BLaER1 treated with 17β-estradiol and CSF1 and Interleukin-3, amounts not matched to agents 10 nM and 100 nM (cell line): ENCODE measurements around the gene FRAS1.
"Not testable (repeated sequence)": the region's sequence is repeated elsewhere in the genome, so short reads cannot be mapped to it uniquely, and the experiment has no call there.

ENCODE experiments used
- H3K27ac ChIP-seq, 11 experiments: shearing (Covaris generic); formaldehyde crosslinking; 2 replicates each; pipeline ENCODE4 v1.8.1; 2022
- H3K27me3 ChIP-seq, 11 experiments: shearing (Covaris generic); formaldehyde crosslinking; 2 replicates each; pipeline ENCODE4 v1.8.1; 2022
- H3K36me3 ChIP-seq, 11 experiments: shearing (Covaris generic); formaldehyde crosslinking; 2 replicates each; pipeline ENCODE4 v1.8.1; 2022
- H3K4me1 ChIP-seq, 10 experiments: shearing (Covaris generic); formaldehyde crosslinking; 2 replicates each; pipeline ENCODE4 v1.8.1; 2022
- H3K4me2 ChIP-seq, 11 experiments: shearing (Covaris generic); formaldehyde crosslinking; 2 replicates each; pipeline ENCODE4 v1.8.1; 2022
- H3K4me3 ChIP-seq, 10 experiments: shearing (Covaris generic); formaldehyde crosslinking; 2 replicates each; pipeline ENCODE4 v1.8.1; 2022
- H3K9ac ChIP-seq, 11 experiments: shearing (Covaris generic); formaldehyde crosslinking; 2 replicates each; pipeline ENCODE4 v1.8.1; 2022
- H3K9me3 ChIP-seq, 11 experiments: shearing (Covaris generic); formaldehyde crosslinking; replicated peaks in 1 of 11; 2 replicates each; pipeline ENCODE4 v1.8.1; 2022
- H4K20me1 ChIP-seq, 11 experiments: shearing (Covaris generic); formaldehyde crosslinking; 2 replicates each; pipeline ENCODE4 v1.8.1; 2022
- Cebpa-rat ChIP-seq, 11 experiments: shearing (Covaris generic); IDR thresholded peaks; 2 replicates each; pipeline ENCODE4 v1.8.1; 2022

FRAS1 gene

GRCh38 chr4:78543424-78544125 is 486.5 kb downstream of the FRAS1 start:
- Histone ChIP-seq H3K9me3 (peaks cover 0 to 22% (median 11%) of the 10 kb centered on the region in 11 experiments; a peak in 15 of 22 replicates), H3K9ac (no peak overlapping the region), H3K27me3 (no peaks in the 10 kb centered on the region), H3K36me3 (no peaks in the 10 kb centered on the region), H3K4me3 (no peak overlapping the region), H3K4me2 (no peak overlapping the region), H3K27ac (no peak overlapping the region), H3K4me1 (peaks cover 0 to 23% (median 15%) of the 10 kb centered on the region in 10 experiments; a peak in 13 of 20 replicates), H4K20me1 (no peaks in the 10 kb centered on the region)
- TF ChIP-seq Cebpa-rat (IDR thresholded peaks at IDR 0.05), result no peak

- Histone ChIP-seq H3K4me1 (peaks cover 0 to 23% (median 15%) of the 10 kb centered on the region in 10 experiments; a peak in 13 of 20 replicates), H3K9ac (no peak overlapping the region), H3K27me3 (no peaks in the 10 kb centered on the region), H3K36me3 (no peaks in the 10 kb centered on the region), H3K27ac (no peak overlapping the region), H3K4me2 (0 out of 22 replicates have a peak overlapping the region, but pooled peaks of 1 of the 11 experiments have one; percentile 13), H4K20me1 (no peaks in the 10 kb centered on the region), H3K9me3 (peaks cover 0 to 22% (median 11%) of the 10 kb centered on the region in 11 experiments; a peak in 15 of 22 replicates), H3K4me3 (no peak overlapping the region)
- no peak for TF ChIP-seq Cebpa-rat (IDR thresholded peaks at IDR 0.05)
Measured at GRCh38 chr4:78544678-78545077, 487.6 kb downstream of the FRAS1 start.

- peaks cover 0 to 18% (median 11%) of the 10 kb centered on the region in 11 experiments; a peak in 15 of 22 replicates for H3K9me3 ChIP-seq
- no peaks in the 10 kb centered on the region for H4K20me1 ChIP-seq
- peaks cover 0 to 23% (median 15%) of the 10 kb centered on the region in 10 experiments; a peak in 13 of 20 replicates for H3K4me1 ChIP-seq
- H3K4me3 ChIP-seq, result no peak overlapping the region
- H3K9ac ChIP-seq, result no peak overlapping the region
- peak overlapping the region in 2 of 11 experiments; percentile 28 to 36; a peak in 1 of 22 replicates for H3K27ac ChIP-seq
- H3K4me2 ChIP-seq, result peak overlapping the region in 8 of 11 experiments; percentile 13 to 59 (median 34); a peak in 15 of 22 replicates
- H3K27me3 ChIP-seq, result peaks cover under 1 to 8% (median 6%) of the 10 kb centered on the region in 11 experiments; a peak in 17 of 22 replicates
- 0 out of 22 replicates have a peak, but pooled peaks of 1 of the 11 experiments have one; percentile 13 for TF ChIP-seq Cebpa-rat (IDR thresholded peaks at IDR 0.05)
- H3K36me3 ChIP-seq, result no peaks in the 10 kb centered on the region
Measured at GRCh38 chr4:78545275-78546246, 488.4 kb downstream of the FRAS1 start.

DNA sequence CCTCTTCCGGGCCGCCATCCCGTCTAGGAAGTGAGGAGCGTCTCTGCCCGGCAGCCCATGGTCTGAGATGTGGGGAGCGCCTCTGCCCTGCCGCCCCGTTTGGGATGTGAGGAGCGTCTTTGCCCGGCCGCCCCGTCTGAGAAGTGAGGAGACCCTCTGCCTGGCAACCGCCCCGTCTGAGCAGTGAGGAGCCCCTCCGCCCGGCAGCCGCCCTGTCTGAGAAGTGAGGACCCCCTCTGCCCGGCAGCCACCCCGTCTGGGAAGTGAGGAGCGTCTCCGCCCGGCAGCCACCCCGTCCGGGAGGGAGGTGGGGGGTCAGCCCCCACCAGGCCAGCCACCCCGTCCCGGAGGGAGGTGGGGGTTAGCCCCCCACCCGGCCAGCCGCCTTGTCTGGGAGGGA is 490.8 kb downstream of the FRAS1 start:
- H4K20me1 ChIP-seq, H3K27ac ChIP-seq, H3K4me3 ChIP-seq, H3K36me3 ChIP-seq, H3K9ac ChIP-seq, H3K4me2 ChIP-seq: not testable (repeated sequence)
- Histone ChIP-seq H3K4me1 (peaks cover 7 to 38% (median 30%) of the 10 kb centered on the region in 10 experiments; a peak in 18 of 20 replicates), H3K27me3 (peaks cover 21 to 32% (median 30%) of the 10 kb centered on the region in 11 experiments), H3K9me3 (peaks cover 8 to 31% (median 15%) of the 10 kb centered on the region in 11 experiments)

GRCh38 chr4:78548889-78549288 is 491.8 kb downstream of the FRAS1 start:
- H3K9ac ChIP-seq, H3K27ac ChIP-seq, H3K36me3 ChIP-seq, H3K4me3 ChIP-seq, H4K20me1 ChIP-seq, H3K4me2 ChIP-seq: not testable (repeated sequence)
- Histone ChIP-seq H3K27me3 (peaks cover 21 to 39% (median 32%) of the 10 kb centered on the region in 11 experiments), H3K4me1 (peaks cover 10 to 40% (median 33%) of the 10 kb centered on the region in 10 experiments; a peak in 18 of 20 replicates), H3K9me3 (peaks cover 8 to 31% (median 17%) of the 10 kb centered on the region in 11 experiments)

GRCh38 chr4:78551420-78552351 is 494.6 kb downstream of the FRAS1 start, which contains the start of gene ANXA3:
Gene ANXA3 (plus strand): TSS chr4:78551770. CDS start chr4:78554474, 2,704 bp downstream.
- no peak for TF ChIP-seq Cebpa-rat (IDR thresholded peaks at IDR 0.05)
- H3K4me1 ChIP-seq, result peaks cover 10 to 19% (median 17%) of the 10 kb centered on the region in 10 experiments; a peak in 17 of 20 replicates
- peak within 1 kb of the TSS in 6 of 11 experiments; percentile 13 to 54 (median 28); a peak in 5 of 22 replicates for H3K9ac ChIP-seq
- H3K4me3 ChIP-seq, result peak within 1 kb of the TSS; percentile 36 to 66 (median 50)
- H3K4me2 ChIP-seq, result peak within 1 kb of the TSS; percentile 63 to 84 (median 75)
- no peaks in the 10 kb centered on the region for H4K20me1 ChIP-seq
- no peaks in the 10 kb centered on the region for H3K36me3 ChIP-seq
- peaks cover 21 to 39% (median 32%) of the 10 kb centered on the region in 11 experiments for H3K27me3 ChIP-seq
- no peak within 1 kb of the TSS for H3K27ac ChIP-seq
- peaks cover 8 to 31% (median 17%) of the 10 kb centered on the region in 11 experiments for H3K9me3 ChIP-seq

GRCh38 chr4:78552389-78553042 is 495.4 kb downstream of the FRAS1 start:
- Histone ChIP-seq H4K20me1 (no peaks in the 10 kb centered on the region), H3K4me3 (peak overlapping the region in 4 of 10 experiments; percentile 36 to 66 (median 54); a peak in 6 of 20 replicates), H3K27me3 (peaks cover 21 to 39% (median 32%) of the 10 kb centered on the region in 11 experiments), H3K9ac (no peak overlapping the region), H3K4me2 (peak overlapping the region; percentile 5 to 84 (median 75); a peak in 19 of 22 replicates), H3K27ac (no peak overlapping the region), H3K9me3 (peaks cover 8 to 23% (median 17%) of the 10 kb centered on the region in 11 experiments), H3K36me3 (no peaks in the 10 kb centered on the region), H3K4me1 (peaks cover 10 to 18% (median 17%) of the 10 kb centered on the region in 10 experiments; a peak in 17 of 20 replicates)
- 0 out of 22 replicates have a peak, but pooled peaks of 1 of the 11 experiments have one; percentile 8 for TF ChIP-seq Cebpa-rat (IDR thresholded peaks at IDR 0.05)
